Heart right ventricle (tissue), 16 donors: ENCODE measurements around the gene SLC6A8. TPM values are rescaled to one million over a fixed set of nuclear protein-coding genes. Genes with fewer than 3 reads are reported as not detected.

Experiments used
- ATAC-seq, 8 donors: fragments of 200-7000 bp; cut with Tn5 transposase; one replicate each; pipeline ENCODE4 v1.9.1; 2020; ENCODE audit warnings: mild to moderate bottlenecking in 8 of 8, moderate library complexity in 8 of 8, moderate number of reproducible peaks in 1 of 8
- DNase-seq, 2 donors: peaks; one replicate each; pipeline ENCODE4 v3.0.0-alpha.2; 2020
- H3K27ac ChIP-seq, 10 donors: fragments of 200-600 bp; sonication (generic) in 2 of 10; one replicate each; pipeline versions ENCODE4 v1.5.0 to v1.8.0; 2020 to 2022; ENCODE audit warnings: mild to moderate bottlenecking in 3 of 10
- H3K27me3 ChIP-seq, 7 donors: fragments of 200-600 bp; one replicate each; pipeline ENCODE4 v1.8.0; 2021 to 2022; ENCODE audit warnings: mild to moderate bottlenecking in 2 of 7
- H3K36me3 ChIP-seq, 9 donors: fragments of 200-600 bp; sonication (generic) in 1 of 9; one replicate each; pipeline versions ENCODE4 v1.5.0 to v1.8.0; 2020 to 2022; ENCODE audit warnings: mild to moderate bottlenecking in 2 of 9
- H3K4me1 ChIP-seq, 9 donors: fragments of 200-600 bp; sonication (generic) in 1 of 9; one replicate each; pipeline versions ENCODE4 v1.5.0 to v1.8.0; 2020 to 2022; ENCODE audit warnings: mild to moderate bottlenecking in 4 of 9
- H3K4me3 ChIP-seq, 10 donors: fragments of 200-600 bp; sonication (generic) in 2 of 10; one replicate each; pipeline versions ENCODE4 v1.5.0 to v1.8.0; 2020 to 2022; ENCODE audit warnings: mild to moderate bottlenecking in 7 of 10, moderate library complexity in 2 of 10
- H3K9me3 ChIP-seq, 11 donors: fragments of 200-600 bp in 10 of 11; sonication (generic) in 2 of 11; one replicate each; pipeline versions ENCODE4 v1.5.0 to v1.8.0; 2013 to 2022; ENCODE audit warnings: mild to moderate bottlenecking in 2 of 11, control low read depth in 1 of 11, moderate library complexity in 1 of 11
- WGBS, 2 donors: extraction: QIAGEN DNeasy Blood & Tissue Kit; methylation state at CpG; one replicate each; pipeline ENCODE4 v1.1.7; 2013; ENCODE audit warnings: inconsistent platforms in 1 of 2; 5-methylcytosine and 5-hydroxymethylcytosine counted together
- intact Hi-C, 10 donors: fragments of 100-400 bp; cut with DNase I; formaldehyde crosslinking; loops; one replicate each; pipeline versions ENCODE4 v1.11.1 to v1.14.2; 2022
- polyA plus RNA-seq, 2 donors: library from polyadenylated mRNA; stranded (reverse); fragments of 200-250 nt; gene quantifications; one replicate each; pipeline ENCODE4 v1.2.3, GENCODE V29; 2013
- total RNA-seq, 10 donors: library from RNA; stranded (reverse); fragmentation: NEBNext Ultra II Directional in 3 of 10; extraction: Animal tissue kit (Norgen Biotek cat#: 25700) in 3 of 10; gene quantifications; one replicate each; pipeline versions ENCODE4 v1.2.1 to v1.2.4, GENCODE V29; 2021 to 2023
- TF ChIP-seq, protein P1 (sequence below), 9 donors: fragments of 200-600 bp; sonication (generic) in 2 of 9; IDR thresholded peaks; one replicate each; pipeline versions ENCODE4 v1.5.0 to v1.8.0; 2021 to 2022; ENCODE audit warnings: antibody characterized with exemption in 9 of 9, mild to moderate bottlenecking in 5 of 9, moderate library complexity in 1 of 9
- donor health status: Arrhythmogenic right ventricular cardiomyopathy.
- donor health status: ischemic (EF 13 %, LVEDD 7.1; RV severe dilation, severe dysfunction).
- donor health status: healthy with polysubstance abuse.
- donor health status: DM: no; HTN: yes; CAD: no.
- donor health status: DM: no; HTN: no; CAD: no.
- donor health status: ischemic (EF 25% LVEDD 6.9; RV normal size, moderate dysfunction).
- donor health status: ischemic (EF 25% LVEDD 5.7; RV mildly dilated, moderate dysfunction).
- donor health status: healthy.
- donor health status: DM: yes; HTN: yes; CAD: no.
- donor health status: Ischemic cardiomyopathy.
- donor health status: ischemic (EF 35%, LVEDD 5.7; RV mildly dilated, moderate dysfunction).
- donor health status: nonischemic (EF 11% LVEDD 7.7; RV severe dilation, severe dysfunction).
- donor health status: DM: yes; HTN: yes; CAD: no.
- donor health status: PGD.
- donor health status: ischemic (EF 29% LVEDD 5.4; RV normal size, mild dysfunction).
- donor health status: nonischemic (EF 23%, LVEDD 6.1; RV moderate dilation, normal function).

The SLC6A8 gene
- total and polyA plus RNA-seq, 12 donors, result 128 to 238 (median 176) TPM

DNA sequence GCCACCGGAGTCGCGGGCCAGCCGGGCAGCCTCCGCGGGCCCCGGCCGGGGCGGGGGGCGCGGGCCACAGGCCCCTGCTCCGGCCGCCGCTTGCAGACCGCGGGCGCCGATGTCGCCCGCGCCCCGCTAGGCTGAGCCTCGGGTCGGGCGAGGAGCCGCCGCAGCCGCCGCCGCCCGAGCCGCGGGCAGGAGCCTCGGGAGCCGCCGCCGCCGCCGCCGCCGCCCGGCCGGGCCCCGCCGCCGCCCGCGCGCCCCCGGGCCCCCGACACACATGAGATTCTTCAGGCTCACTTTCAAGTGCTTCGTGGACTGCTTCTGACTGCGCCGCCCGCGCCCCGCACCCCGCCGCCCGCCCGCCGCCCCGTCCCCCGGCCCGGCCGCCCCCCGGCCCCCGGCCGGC, 345 bp downstream of the SLC6A8 start:
- H3K4me3 ChIP-seq, result no peak overlapping the region
- peaks cover 0 to 23% (median 0%) of the 10 kb centered on the region in 9 donors for H3K4me1 ChIP-seq
- no peaks in the 10 kb centered on the region for H3K9me3 ChIP-seq
- H3K27ac ChIP-seq, result no peak overlapping the region
- no peak for ATAC-seq
- DNase-seq, result no peak
- intact Hi-C loops, result loop anchor here in 1 of 10 donors (1.0 kb wide), 1 partner anchor 37 kb away; no protein-coding TSS in a partner anchor
- TF ChIP-seq, protein P1, sequence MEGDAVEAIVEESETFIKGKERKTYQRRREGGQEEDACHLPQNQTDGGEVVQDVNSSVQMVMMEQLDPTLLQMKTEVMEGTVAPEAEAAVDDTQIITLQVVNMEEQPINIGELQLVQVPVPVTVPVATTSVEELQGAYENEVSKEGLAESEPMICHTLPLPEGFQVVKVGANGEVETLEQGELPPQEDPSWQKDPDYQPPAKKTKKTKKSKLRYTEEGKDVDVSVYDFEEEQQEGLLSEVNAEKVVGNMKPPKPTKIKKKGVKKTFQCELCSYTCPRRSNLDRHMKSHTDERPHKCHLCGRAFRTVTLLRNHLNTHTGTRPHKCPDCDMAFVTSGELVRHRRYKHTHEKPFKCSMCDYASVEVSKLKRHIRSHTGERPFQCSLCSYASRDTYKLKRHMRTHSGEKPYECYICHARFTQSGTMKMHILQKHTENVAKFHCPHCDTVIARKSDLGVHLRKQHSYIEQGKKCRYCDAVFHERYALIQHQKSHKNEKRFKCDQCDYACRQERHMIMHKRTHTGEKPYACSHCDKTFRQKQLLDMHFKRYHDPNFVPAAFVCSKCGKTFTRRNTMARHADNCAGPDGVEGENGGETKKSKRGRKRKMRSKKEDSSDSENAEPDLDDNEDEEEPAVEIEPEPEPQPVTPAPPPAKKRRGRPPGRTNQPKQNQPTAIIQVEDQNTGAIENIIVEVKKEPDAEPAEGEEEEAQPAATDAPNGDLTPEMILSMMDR (IDR thresholded peaks at IDR 0.05), result no peak
- H3K36me3 ChIP-seq, result no peaks in the 10 kb centered on the region
- WGBS, 2 donors, result 0% methylated on average over 36 of the region's 69 CpGs; no CpG with 5 or more reads in 1 of the 2 donors
- H3K27me3 ChIP-seq, result peaks cover 0 to 54% (median 0%) of the 10 kb centered on the region in 7 donors

DNA sequence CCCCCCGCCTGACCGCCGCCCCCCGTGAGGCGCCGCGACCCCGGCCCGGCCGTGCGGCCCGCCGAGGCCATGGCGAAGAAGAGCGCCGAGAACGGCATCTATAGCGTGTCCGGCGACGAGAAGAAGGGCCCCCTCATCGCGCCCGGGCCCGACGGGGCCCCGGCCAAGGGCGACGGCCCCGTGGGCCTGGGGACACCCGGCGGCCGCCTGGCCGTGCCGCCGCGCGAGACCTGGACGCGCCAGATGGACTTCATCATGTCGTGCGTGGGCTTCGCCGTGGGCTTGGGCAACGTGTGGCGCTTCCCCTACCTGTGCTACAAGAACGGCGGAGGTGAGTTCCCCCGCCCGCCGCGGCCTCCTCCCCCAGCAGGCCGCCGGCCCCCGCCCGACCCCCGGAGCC, 780 bp downstream of the SLC6A8 start:
- Histone ChIP-seq H3K9me3 (no peaks in the 10 kb centered on the region), H3K27me3 (peaks cover 0 to 50% (median 0%) of the 10 kb centered on the region in 7 donors), H3K4me1 (peaks cover 0 to 26% (median 0%) of the 10 kb centered on the region in 9 donors), H3K27ac (peak overlapping the region in 9 of 10 donors; percentile 70 to 82 (median 77)), H3K4me3 (peak overlapping the region in 9 of 10 donors; percentile 26 to 53 (median 47)), H3K36me3 (no peaks in the 10 kb centered on the region)
- ATAC-seq (no peak), DNase-seq (no peak)
- 0 to 1% methylated on average over 6 to 51 of the region's 57 CpGs for WGBS, 2 donors
- intact Hi-C loops, result loop anchor here in 1 of 10 donors (1.0 kb wide), 1 partner anchor 37 kb away; no protein-coding TSS in a partner anchor
- TF ChIP-seq, protein P1 (IDR thresholded peaks at IDR 0.05), result no peak

DNA sequence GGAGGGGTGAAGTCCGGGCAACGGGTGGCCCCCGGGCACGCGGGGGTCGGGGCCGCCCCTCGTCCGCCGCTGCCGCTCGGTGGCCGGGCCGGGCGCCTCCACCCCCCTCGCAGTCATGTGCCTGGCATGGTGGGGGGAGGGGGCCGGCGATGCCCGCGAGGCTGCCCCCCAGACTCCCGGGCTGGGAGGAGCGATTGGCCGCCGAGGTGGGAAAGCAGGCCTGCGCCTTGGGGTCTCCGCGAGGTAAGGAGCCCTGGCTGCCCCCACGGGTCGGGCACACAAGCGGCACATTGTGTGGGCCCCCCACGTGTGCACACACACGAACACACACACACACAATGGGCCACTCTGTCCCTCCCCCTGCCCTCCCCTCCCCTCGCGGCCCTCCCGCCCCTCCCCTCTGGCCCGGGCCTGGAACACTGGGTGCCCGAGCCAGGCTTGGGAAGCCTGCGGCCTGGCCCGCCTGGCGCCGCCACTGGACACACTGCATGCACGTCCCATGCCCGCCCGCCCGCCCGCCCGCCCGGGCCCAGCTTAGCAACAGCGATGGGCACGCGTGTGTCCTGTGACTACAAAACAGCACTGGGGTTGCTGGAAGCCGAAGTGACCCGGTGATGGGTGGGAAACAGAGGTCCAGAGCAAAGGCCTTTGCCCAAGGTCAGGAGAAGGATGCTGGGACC, 1.3 kb downstream of the SLC6A8 start:
- peak; percentile 32 to 50 for DNase-seq
- ATAC-seq, result peak; percentile 36 to 78 (median 53)
- intact Hi-C loops, result loop anchor here in 1 of 10 donors (1.0 kb wide), 1 partner anchor 38 kb away; no protein-coding TSS in a partner anchor
- Histone ChIP-seq H3K27me3 (peaks cover 0 to 49% (median 0%) of the 10 kb centered on the region in 7 donors), H3K4me3 (peak overlapping the region in 9 of 10 donors; percentile 26 to 53 (median 47)), H3K27ac (peak overlapping the region in 9 of 10 donors; percentile 70 to 82 (median 77)), H3K36me3 (no peaks in the 10 kb centered on the region), H3K9me3 (no peaks in the 10 kb centered on the region), H3K4me1 (peaks cover 0 to 28% (median 0%) of the 10 kb centered on the region in 9 donors)
- TF ChIP-seq, protein P1 (IDR thresholded peaks at IDR 0.05), result no peak
- WGBS, 2 donors, result 16 to 18% methylated on average over 21 to 52 of the region's 53 CpGs

DNA sequence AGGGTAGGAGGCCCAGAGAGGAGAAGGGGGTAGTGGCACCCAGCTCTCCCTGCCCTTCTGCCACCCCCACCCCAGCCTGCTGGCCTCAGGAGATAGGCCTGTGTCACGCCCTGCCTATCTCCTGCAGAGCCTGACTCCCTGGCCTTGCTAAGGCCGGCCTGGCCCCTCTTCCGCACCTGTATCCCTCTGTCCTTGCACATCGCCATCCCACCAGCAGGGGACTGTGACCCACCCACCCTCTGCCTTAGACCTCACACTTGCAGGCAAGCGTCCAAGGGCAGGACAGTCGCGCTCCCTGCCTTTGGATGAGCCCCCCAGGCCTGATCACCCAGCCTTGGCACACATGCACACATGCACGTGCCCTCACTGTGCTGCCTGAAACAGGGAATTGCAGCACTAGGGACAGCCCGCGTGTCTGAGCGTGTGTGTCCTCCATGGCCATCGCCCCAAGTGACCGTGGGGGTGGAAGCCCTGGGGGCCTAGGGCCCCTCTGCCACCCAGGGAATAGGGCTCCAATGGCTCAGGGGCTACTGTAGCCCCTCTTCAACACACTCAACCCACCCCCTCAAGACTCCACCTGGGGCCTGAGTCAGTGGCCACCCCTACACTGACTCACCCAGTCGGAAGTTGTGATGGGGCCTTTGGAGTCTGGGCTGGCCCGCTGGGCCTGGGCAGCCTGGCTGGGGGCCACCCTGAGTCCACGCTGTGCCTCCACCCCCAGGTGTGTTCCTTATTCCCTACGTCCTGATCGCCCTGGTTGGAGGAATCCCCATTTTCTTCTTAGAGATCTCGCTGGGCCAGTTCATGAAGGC, 2.1 kb downstream of the SLC6A8 start:
- Histone ChIP-seq H3K27me3 (peaks cover 0 to 42% (median 0%) of the 10 kb centered on the region in 7 donors), H3K9me3 (no peaks in the 10 kb centered on the region), H3K36me3 (peaks cover 0 to 3% (median 0%) of the 10 kb centered on the region in 9 donors), H3K4me3 (peak overlapping the region in 9 of 10 donors; percentile 26 to 53 (median 47)), H3K4me1 (peaks cover 0 to 28% (median 0%) of the 10 kb centered on the region in 9 donors), H3K27ac (peak overlapping the region in 8 of 10 donors; percentile 50 to 78 (median 75))
- TF ChIP-seq, protein P1 (IDR thresholded peaks at IDR 0.05), result peak in 1 of 9 donors; percentile 8
- intact Hi-C loops, result no loop called here
- DNase-seq (no peak), ATAC-seq (peak in 4 of 8 donors; percentile 2 to 11 (median 3))
- 65 to 68% methylated on average over 14 to 19 of the region's 19 CpGs for WGBS, 2 donors
